ENCODE results near the gene BAHD1.

DNA sequence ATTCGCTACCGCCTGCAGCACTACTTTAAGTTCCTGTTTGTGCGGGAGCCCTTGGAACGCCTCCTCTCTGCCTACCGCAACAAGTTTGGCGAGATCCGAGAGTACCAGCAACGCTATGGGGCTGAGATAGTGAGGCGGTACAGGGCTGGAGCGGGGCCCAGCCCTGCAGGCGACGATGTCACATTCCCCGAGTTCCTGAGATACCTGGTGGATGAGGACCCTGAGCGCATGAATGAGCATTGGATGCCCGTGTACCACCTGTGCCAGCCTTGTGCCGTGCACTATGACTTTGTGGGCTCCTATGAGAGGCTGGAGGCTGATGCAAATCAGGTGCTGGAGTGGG is 31.0 kb downstream of the BAHD1 start:
- TF ChIP-seq, protein P1, sequence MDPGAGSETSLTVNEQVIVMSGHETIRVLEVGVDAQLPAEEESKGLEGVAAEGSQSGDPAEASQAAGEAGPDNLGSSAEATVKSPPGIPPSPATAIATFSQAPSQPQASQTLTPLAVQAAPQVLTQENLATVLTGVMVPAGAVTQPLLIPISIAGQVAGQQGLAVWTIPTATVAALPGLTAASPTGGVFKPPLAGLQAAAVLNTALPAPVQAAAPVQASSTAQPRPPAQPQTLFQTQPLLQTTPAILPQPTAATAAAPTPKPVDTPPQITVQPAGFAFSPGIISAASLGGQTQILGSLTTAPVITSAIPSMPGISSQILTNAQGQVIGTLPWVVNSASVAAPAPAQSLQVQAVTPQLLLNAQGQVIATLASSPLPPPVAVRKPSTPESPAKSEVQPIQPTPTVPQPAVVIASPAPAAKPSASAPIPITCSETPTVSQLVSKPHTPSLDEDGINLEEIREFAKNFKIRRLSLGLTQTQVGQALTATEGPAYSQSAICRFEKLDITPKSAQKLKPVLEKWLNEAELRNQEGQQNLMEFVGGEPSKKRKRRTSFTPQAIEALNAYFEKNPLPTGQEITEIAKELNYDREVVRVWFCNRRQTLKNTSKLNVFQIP (CRISPR knock-in tag; IDR thresholded peaks at IDR 0.05; ENCODE audit: borderline replicate concordance, low read depth), result no peak
- TF ChIP-seq, protein P2, sequence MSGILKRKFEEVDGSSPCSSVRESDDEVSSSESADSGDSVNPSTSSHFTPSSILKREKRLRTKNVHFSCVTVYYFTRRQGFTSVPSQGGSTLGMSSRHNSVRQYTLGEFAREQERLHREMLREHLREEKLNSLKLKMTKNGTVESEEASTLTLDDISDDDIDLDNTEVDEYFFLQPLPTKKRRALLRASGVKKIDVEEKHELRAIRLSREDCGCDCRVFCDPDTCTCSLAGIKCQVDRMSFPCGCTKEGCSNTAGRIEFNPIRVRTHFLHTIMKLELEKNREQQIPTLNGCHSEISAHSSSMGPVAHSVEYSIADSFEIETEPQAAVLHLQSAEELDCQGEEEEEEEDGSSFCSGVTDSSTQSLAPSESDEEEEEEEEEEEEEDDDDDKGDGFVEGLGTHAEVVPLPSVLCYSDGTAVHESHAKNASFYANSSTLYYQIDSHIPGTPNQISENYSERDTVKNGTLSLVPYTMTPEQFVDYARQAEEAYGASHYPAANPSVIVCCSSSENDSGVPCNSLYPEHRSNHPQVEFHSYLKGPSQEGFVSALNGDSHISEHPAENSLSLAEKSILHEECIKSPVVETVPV (CRISPR knock-in tag; IDR thresholded peaks at IDR 0.05), result no peak
- TF ChIP-seq, protein P3, sequence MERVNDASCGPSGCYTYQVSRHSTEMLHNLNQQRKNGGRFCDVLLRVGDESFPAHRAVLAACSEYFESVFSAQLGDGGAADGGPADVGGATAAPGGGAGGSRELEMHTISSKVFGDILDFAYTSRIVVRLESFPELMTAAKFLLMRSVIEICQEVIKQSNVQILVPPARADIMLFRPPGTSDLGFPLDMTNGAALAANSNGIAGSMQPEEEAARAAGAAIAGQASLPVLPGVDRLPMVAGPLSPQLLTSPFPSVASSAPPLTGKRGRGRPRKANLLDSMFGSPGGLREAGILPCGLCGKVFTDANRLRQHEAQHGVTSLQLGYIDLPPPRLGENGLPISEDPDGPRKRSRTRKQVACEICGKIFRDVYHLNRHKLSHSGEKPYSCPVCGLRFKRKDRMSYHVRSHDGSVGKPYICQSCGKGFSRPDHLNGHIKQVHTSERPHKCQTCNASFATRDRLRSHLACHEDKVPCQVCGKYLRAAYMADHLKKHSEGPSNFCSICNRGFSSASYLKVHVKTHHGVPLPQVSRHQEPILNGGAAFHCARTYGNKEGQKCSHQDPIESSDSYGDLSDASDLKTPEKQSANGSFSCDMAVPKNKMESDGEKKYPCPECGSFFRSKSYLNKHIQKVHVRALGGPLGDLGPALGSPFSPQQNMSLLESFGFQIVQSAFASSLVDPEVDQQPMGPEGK (CRISPR knock-in tag; IDR thresholded peaks at IDR 0.05; ENCODE audit: borderline replicate concordance), result no peak
- TF ChIP-seq ZNF70 (CRISPR knock-in tag; IDR thresholded peaks at IDR 0.05) (no peak), ZFP30 (CRISPR knock-in tag; IDR thresholded peaks at IDR 0.05) (no peak), PPARA (CRISPR knock-in tag; IDR thresholded peaks at IDR 0.05; ENCODE audit: borderline replicate concordance) (no peak)

Data from SK-N-SH treated with all-trans-retinoic acid at 6 μM for 48 hours (cell line).